OCI-LY1 (cell line): ENCODE data around the gene CHCHD5.

Experiments used
- H2AFZ ChIP-seq: fragments of 200-600 bp; sonication (generic), shearing (Covaris generic); 2 replicates; pipeline ENCODE4 v1.6.0; 2014; ENCODE audit warnings: antibody characterized with exemption, mild to moderate bottlenecking, low read length
- H3F3A ChIP-seq: fragments of 200-600 bp; sonication (generic), shearing (Covaris generic); 2 replicates; pipeline ENCODE4 v1.6.0; 2014; ENCODE audit warnings: mild to moderate bottlenecking, antibody characterized with exemption, low read length, moderate library complexity; ENCODE audit not compliant: insufficient read depth
- H3K27ac ChIP-seq: fragments of 200-600 bp; sonication (generic); 2 replicates; pipeline ENCODE4 v1.5.1; 2014; ENCODE audit warnings: low read length, mixed run types, mild to moderate bottlenecking, low read depth; ENCODE audit not compliant: poor library complexity, severe bottlenecking
- H3K27me3 ChIP-seq: fragments of 200-600 bp; sonication (generic); 2 replicates; pipeline ENCODE4 v1.6.0; 2014; ENCODE audit warnings: antibody characterized with exemption, mild to moderate bottlenecking, low read length, moderate library complexity; ENCODE audit not compliant: insufficient read depth
- H3K36me3 ChIP-seq: fragments of 200-600 bp; sonication (generic); 2 replicates; pipeline ENCODE4 v1.6.1; 2014; ENCODE audit warnings: mild to moderate bottlenecking, antibody characterized with exemption, low read length, moderate library complexity, mixed read lengths; ENCODE audit not compliant: insufficient read depth
- H3K4me1 ChIP-seq: fragments of 200-600 bp; sonication (generic); 2 replicates; pipeline ENCODE4 v1.5.1; 2014; ENCODE audit warnings: mild to moderate bottlenecking, low read length, moderate library complexity; ENCODE audit not compliant: insufficient read depth, severe bottlenecking
- H3K4me2 ChIP-seq: fragments of 200-600 bp; sonication (generic), shearing (Covaris generic); 2 replicates; pipeline ENCODE4 v1.6.1; 2014; ENCODE audit warnings: low read length
- H3K4me3 ChIP-seq: fragments of 200-600 bp; sonication (generic); 2 replicates; pipeline ENCODE4 v1.5.1; 2014; ENCODE audit warnings: low read length, low read depth, mild to moderate bottlenecking, mixed read lengths; ENCODE audit not compliant: poor library complexity, severe bottlenecking
- H3K79me2 ChIP-seq: fragments of 200-600 bp; shearing (Covaris generic); 2 replicates; pipeline ENCODE4 v1.6.1; 2016; ENCODE audit warnings: mixed run types, low read length, mixed read lengths; ENCODE audit not compliant: insufficient read depth
- H3K9ac ChIP-seq: fragments of 200-600 bp; sonication (generic), shearing (Covaris generic); 2 replicates; pipeline ENCODE4 v1.6.1; 2014; ENCODE audit warnings: mild to moderate bottlenecking, low read length, mixed read lengths
- H3K9me2 ChIP-seq: fragments of 200-600 bp; sonication (generic), shearing (Covaris generic); 2 replicates; pipeline ENCODE4 v1.6.1; 2014; ENCODE audit warnings: low read depth, mild to moderate bottlenecking, low read length, mixed read lengths
- H3K9me3 ChIP-seq: fragments of 200-600 bp; shearing (Covaris generic); 2 replicates; pipeline ENCODE4 v1.6.1; 2014; ENCODE audit warnings: low read length, mixed read lengths
- H4K20me1 ChIP-seq: fragments of 200-600 bp; sonication (generic), shearing (Covaris generic); 2 replicates; pipeline ENCODE4 v1.6.0; 2016; ENCODE audit warnings: mild to moderate bottlenecking, low read length; ENCODE audit not compliant: insufficient read depth
- CTCF ChIP-seq: fragments of 200-600 bp; sonication (generic), shearing (Covaris generic); IDR thresholded peaks from 2 replicates; pipeline ENCODE4 v1.5.1; 2017; ENCODE audit warnings: mild to moderate bottlenecking, antibody characterized with exemption, low read length, moderate library complexity, mixed read lengths
- EZH2 ChIP-seq: fragments of 200-600 bp; sonication (generic), shearing (Covaris generic); IDR thresholded peaks from 2 replicates; pipeline ENCODE4 v1.8.0; 2017; ENCODE audit warnings: borderline replicate concordance, mixed run types, mild to moderate bottlenecking, antibody characterized with exemption, low read length, moderate library complexity, mixed read lengths

Gene CHCHD5

GRCh38 chr2:112583497-112584133 is 794 bp upstream of the CHCHD5 start:
- Histone ChIP-seq H4K20me1 (no peaks in the 10 kb centered on the region), H3K27me3 (no peaks in the 10 kb centered on the region), H2AFZ (0 out of 2 replicates have a peak overlapping the region, but pooled peaks have one; percentile 84), H3K9me3 (no peaks in the 10 kb centered on the region), H3K4me1 (peaks cover 31% of the 10 kb centered on the region), H3K9me2 (no peaks in the 10 kb centered on the region), H3K4me2 (peak overlapping the region; percentile 80), H3K36me3 (peaks cover 4% of the 10 kb centered on the region; the same call in 1 of the 2 replicates), H3K9ac (peak overlapping the region; percentile 81), H3K4me3 (peak overlapping the region; percentile 74), H3K27ac (peak overlapping the region; percentile 89), H3K79me2 (no peaks in the 10 kb centered on the region), H3F3A (0 out of 2 replicates have a peak, but pooled peaks cover 6% of the 10 kb centered on the region)
- TF ChIP-seq CTCF (peak; percentile 54; the same call in 1 of the 2 replicates), EZH2 (no peak)

GRCh38 chr2:112584891-112585250 is 462 bp downstream of the CHCHD5 start:
- peak overlapping the region; percentile 74 for H3K4me3 ChIP-seq
- no peak overlapping the region for H2AFZ ChIP-seq
- H3K4me2 ChIP-seq = peak overlapping the region; percentile 80
- H3K9ac ChIP-seq = peak overlapping the region; percentile 81
- no peaks in the 10 kb centered on the region for H3K9me2 ChIP-seq
- H3K4me1 ChIP-seq = peaks cover 31% of the 10 kb centered on the region
- H3F3A ChIP-seq = 0 out of 2 replicates have a peak, but pooled peaks cover 6% of the 10 kb centered on the region
- no peaks in the 10 kb centered on the region for H3K27me3 ChIP-seq
- H3K27ac ChIP-seq = peak overlapping the region; percentile 89
- no peaks in the 10 kb centered on the region for H3K79me2 ChIP-seq
- TF ChIP-seq CTCF = no peak
- no peak for TF ChIP-seq EZH2
- no peaks in the 10 kb centered on the region for H3K9me3 ChIP-seq
- H4K20me1 ChIP-seq = no peaks in the 10 kb centered on the region
- peaks cover 7% of the 10 kb centered on the region; the same call in 1 of the 2 replicates for H3K36me3 ChIP-seq

- Histone ChIP-seq H2AFZ (no peak overlapping the region), H3K9ac (peak overlapping the region; percentile 81), H3K4me2 (peak overlapping the region; percentile 80), H3K9me3 (no peaks in the 10 kb centered on the region), H3K4me3 (peak overlapping the region; percentile 74), H4K20me1 (no peaks in the 10 kb centered on the region), H3F3A (0 out of 2 replicates have a peak, but pooled peaks cover 6% of the 10 kb centered on the region), H3K27me3 (no peaks in the 10 kb centered on the region), H3K36me3 (peaks cover 7% of the 10 kb centered on the region; the same call in 1 of the 2 replicates), H3K27ac (peak overlapping the region; percentile 89), H3K4me1 (peaks cover 31% of the 10 kb centered on the region), H3K9me2 (no peaks in the 10 kb centered on the region), H3K79me2 (no peaks in the 10 kb centered on the region)
- TF ChIP-seq CTCF = no peak
- no peak for TF ChIP-seq EZH2
These were observed 991 bp downstream of the CHCHD5 start for GRCh38 chr2:112585400-112585799.
